ENCODE data around the gene SAP30BP.

SAP30BP gene

GRCh38 chr17:75755205-75755901 is 88.2 kb downstream of the SAP30BP start:
- H3K9ac ChIP-seq (ENCODE audit: low read length): no peak overlapping the region
- no peak overlapping the region for H3K4me3 ChIP-seq (ENCODE audit: low read length)
- H3K4me1 ChIP-seq (ENCODE audit: control insufficient read depth, insufficient read depth, low read length): peaks cover 4% of the 10 kb centered on the region
- H3K9me3 ChIP-seq (ENCODE audit: control insufficient read depth, low read length): no peaks in the 10 kb centered on the region
- peaks cover 45% of the 10 kb centered on the region for H3K36me3 ChIP-seq (ENCODE audit: control insufficient read depth, insufficient read depth, low read length)
- H3K27me3 ChIP-seq (ENCODE audit: control insufficient read depth, insufficient read depth, low read length): no peaks in the 10 kb centered on the region

DNA sequence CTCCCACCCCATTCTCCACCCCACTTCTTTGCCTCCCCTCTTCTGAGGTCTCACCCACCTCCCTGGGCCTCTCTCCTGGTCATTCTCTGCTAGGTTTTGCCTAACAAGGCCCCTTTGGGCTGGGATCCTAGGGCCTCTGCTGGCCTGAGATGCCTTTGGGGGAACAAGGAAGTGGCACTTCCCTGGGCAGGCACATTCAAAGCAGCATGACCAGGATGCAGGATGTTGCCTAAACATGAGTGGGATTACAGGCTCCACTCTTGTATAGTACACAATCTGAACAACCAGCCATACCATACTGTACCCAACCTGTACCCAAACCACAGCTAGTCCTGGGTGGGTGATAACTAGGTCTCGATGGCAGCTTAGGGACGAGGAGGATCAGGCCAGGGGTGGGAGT is 88.9 kb downstream of the SAP30BP start:
- Histone ChIP-seq H3K36me3 (ENCODE audit: control insufficient read depth, insufficient read depth, low read length) (peaks cover 38% of the 10 kb centered on the region), H3K9me3 (ENCODE audit: control insufficient read depth, low read length) (no peaks in the 10 kb centered on the region), H3K9ac (ENCODE audit: low read length) (no peak overlapping the region), H3K27me3 (ENCODE audit: control insufficient read depth, insufficient read depth, low read length) (no peaks in the 10 kb centered on the region), H3K4me1 (ENCODE audit: control insufficient read depth, insufficient read depth, low read length) (peaks cover 4% of the 10 kb centered on the region), H3K4me3 (ENCODE audit: low read length) (no peak overlapping the region)

DNA sequence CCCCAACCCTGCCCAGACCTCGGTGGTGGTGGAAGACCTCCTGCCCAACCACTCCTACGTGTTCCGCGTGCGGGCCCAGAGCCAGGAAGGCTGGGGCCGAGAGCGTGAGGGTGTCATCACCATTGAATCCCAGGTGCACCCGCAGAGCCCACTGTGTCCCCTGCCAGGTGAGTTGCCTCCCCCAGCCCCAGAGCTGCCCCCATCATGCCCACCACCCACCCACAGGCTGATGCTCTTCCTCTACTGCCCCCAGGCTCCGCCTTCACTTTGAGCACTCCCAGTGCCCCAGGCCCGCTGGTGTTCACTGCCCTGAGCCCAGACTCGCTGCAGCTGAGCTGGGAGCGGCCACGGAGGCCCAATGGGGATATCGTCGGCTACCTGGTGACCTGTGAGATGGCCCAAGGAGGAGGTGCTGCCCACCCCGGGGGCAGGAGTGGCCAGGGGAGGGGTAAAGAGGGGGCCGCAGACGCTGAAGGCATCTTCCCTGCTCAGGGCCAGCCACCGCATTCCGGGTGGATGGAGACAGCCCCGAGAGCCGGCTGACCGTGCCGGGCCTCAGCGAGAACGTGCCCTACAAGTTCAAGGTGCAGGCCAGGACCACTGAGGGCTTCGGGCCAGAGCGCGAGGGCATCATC is 89.4 kb downstream of the SAP30BP start:
- Histone ChIP-seq H3K4me3 (ENCODE audit: low read length) (no peak overlapping the region), H3K4me1 (ENCODE audit: control insufficient read depth, insufficient read depth, low read length) (peaks cover 4% of the 10 kb centered on the region), H3K9ac (ENCODE audit: low read length) (no peak overlapping the region), H3K27me3 (ENCODE audit: control insufficient read depth, insufficient read depth, low read length) (no peaks in the 10 kb centered on the region), H3K36me3 (ENCODE audit: control insufficient read depth, insufficient read depth, low read length) (peaks cover 34% of the 10 kb centered on the region), H3K9me3 (ENCODE audit: control insufficient read depth, low read length) (no peaks in the 10 kb centered on the region)

GRCh38 chr17:75757086-75757681 is 90.0 kb downstream of the SAP30BP start:
- H3K4me1 ChIP-seq (ENCODE audit: control insufficient read depth, insufficient read depth, low read length): peaks cover 4% of the 10 kb centered on the region
- H3K9me3 ChIP-seq (ENCODE audit: control insufficient read depth, low read length): no peaks in the 10 kb centered on the region
- no peaks in the 10 kb centered on the region for H3K27me3 ChIP-seq (ENCODE audit: control insufficient read depth, insufficient read depth, low read length)
- H3K36me3 ChIP-seq (ENCODE audit: control insufficient read depth, insufficient read depth, low read length): peaks cover 31% of the 10 kb centered on the region
- H3K9ac ChIP-seq (ENCODE audit: low read length): no peak overlapping the region
- no peak overlapping the region for H3K4me3 ChIP-seq (ENCODE audit: low read length)

Data from mucosa of stomach (tissue), 1 donor.